ENCODE results near the gene HLA-A. TPM values are rescaled to one million over a fixed set of nuclear protein-coding genes. Genes with fewer than 3 reads are reported as not detected.

Gene HLA-A
- total and polyA plus RNA-seq, 2 of the 13 experiments (the other 11 are each of a cell fraction or from before 2014, with no cell fraction given), result 345 to 527 TPM

- no peak overlapping the region for H3K4me2 ChIP-seq (ENCODE audit: low read depth, low read length)
- BruUV-seq (replicated peaks), result no TSS peak
- H3K4me3 ChIP-seq (replicated peaks in 1 of 3; ENCODE audit: insufficient read depth in 1 of 3, low read depth in 2 of 3, low read length in 3 of 3), result no peak overlapping the region
- peaks cover 34% of the 10 kb centered on the region for H3K4me1 ChIP-seq (ENCODE audit: insufficient read depth, low read length)
- FAIRE-seq, result no peak
- H3K9ac ChIP-seq (ENCODE audit: insufficient read depth, low read depth, low read length), result no peak overlapping the region
- DNase-seq (ENCODE audit: low spot score), result no peak
- no peaks in the 10 kb centered on the region; a peak in 1 of 5 replicates for H3K27me3 ChIP-seq (ENCODE audit: control insufficient read depth in 1 of 2, insufficient read depth in 2 of 2, low read length in 2 of 2)
- no peak for ATAC-seq
- no peaks in the 10 kb centered on the region for H3K9me3 ChIP-seq (ENCODE audit: low read length)
- no peak overlapping the region for H2AFZ ChIP-seq (ENCODE audit: low read length)
- TF ChIP-seq ZNF101 (CRISPR knock-in tag; IDR thresholded peaks at IDR 0.05; ENCODE audit: borderline replicate concordance, low read depth), result no peak
- peak; percentile 52 to 71; a peak in 3 of 4 replicates for TF ChIP-seq MAFK (conservative IDR thresholded peaks at IDR 0.05 in 1 of 2, IDR thresholded peaks at IDR 0.05 in 1 of 2; ENCODE audit: low read length in 2 of 2)
- no peak for TF ChIP-seq ZNF282 (IDR thresholded peaks at IDR 0.05; ENCODE audit: partially characterized antibody)
- no peak for TF ChIP-seq ZFP90 (CRISPR knock-in tag; IDR thresholded peaks at IDR 0.05; ENCODE audit: borderline replicate concordance)
- no peak for TF ChIP-seq ATF2 (CRISPR knock-in tag; IDR thresholded peaks at IDR 0.05)
- no peak for TF ChIP-seq ATF6 (CRISPR knock-in tag; conservative IDR thresholded peaks at IDR 0.05)
- TF ChIP-seq MAFF (IDR thresholded peaks at IDR 0.05; ENCODE audit: low read depth, low read length), result peak; percentile 44; the same call in 1 of the 2 replicates
- TF ChIP-seq HOXD1 (CRISPR knock-in tag; IDR thresholded peaks at IDR 0.05), result no peak
- TF ChIP-seq RNF2 (conservative IDR thresholded peaks at IDR 0.05; ENCODE audit: low read depth), result no peak
- TF ChIP-seq POGZ (CRISPR knock-in tag; IDR thresholded peaks at IDR 0.05), result no peak
- no peak for TF ChIP-seq KDM1A (CRISPR knock-in tag; IDR thresholded peaks at IDR 0.05)
- no peaks in the 10 kb centered on the region for H4K20me1 ChIP-seq (ENCODE audit: insufficient read depth, low read length)
- in situ Hi-C loops (cut with HindIII; ENCODE audit: extremely low pct_ligation_motif_present, low pct_unique_long_range_greater_than_20kb) (no loop called here), intact Hi-C loops (cut with micrococcal nuclease; ENCODE audit: unreplicated experiment) (loop anchor here (5.0 kb wide), 1 partner anchor 62 kb away; no protein-coding TSS in a partner anchor)
- POLR2A ChIA-PET, result no interaction called here
- 96% methylated on average over 2 of the region's 2 CpGs for whole genome bisulfite sequencing (ENCODE audit: low lambda C conversion rate)
- no peak overlapping the region for H3K27ac ChIP-seq (ENCODE audit: extremely low read length, insufficient read depth, low read length)
- CTCF ChIA-PET (ENCODE audit: low intra/inter-chr PET ratio, low total read pairs), result no interaction called here
- H3K79me2 ChIP-seq (ENCODE audit: insufficient read depth, low read length), result peaks cover 9% of the 10 kb centered on the region
- no peaks in the 10 kb centered on the region for H3K36me3 ChIP-seq (replicated peaks in 1 of 2; ENCODE audit: control insufficient read depth in 1 of 2, insufficient read depth in 2 of 2, low read length in 2 of 2)
These were observed 26.6 kb downstream of the HLA-A start for GRCh38 chr6:29968905-29969304.

All from HepG2 (cell line).